OCI-LY7 (cell line): ENCODE measurements around the gene NCOA7. TPM values are rescaled to one million over a fixed set of nuclear protein-coding genes. Genes with fewer than 3 reads are reported as not detected.
"Not testable (repeated sequence)": the region's sequence is repeated elsewhere in the genome, so short reads cannot be mapped to it uniquely, and the experiment has no call there.

Source experiments
- BruUV-seq: library from RNA; stranded (reverse); fragments of 400-500 nt; replicated peaks from 2 replicates; lab custom pipeline; 2021; lab: Mats Ljungman, UMichigan
- CTCF ChIA-PET: fragments of 300-600 bp; sonication (Branson Sonifier 250); formaldehyde crosslinking; loops from one replicate; lab custom pipeline; 2022; ENCODE audit warnings: antibody characterized with exemption; ENCODE audit not compliant: unreplicated experiment; lab: Charles Lee
- POLR2A ChIA-PET: fragments of 300-600 bp; sonication (Branson Sonifier 250); formaldehyde crosslinking; loops from one replicate; lab custom pipeline; 2022; ENCODE audit warnings: antibody characterized with exemption; lab: Charles Lee
- DNase-seq: peaks from one replicate; pipeline ENCODE4 v3.0.0-alpha.2; 2015; ENCODE audit warnings: low spot score
- H2AFZ ChIP-seq: fragments of 200-600 bp; sonication (generic), shearing (Covaris generic); 2 replicates; pipeline ENCODE4 v1.6.1; 2014; ENCODE audit warnings: mild to moderate bottlenecking, antibody characterized with exemption, low read length, moderate library complexity
- H3K27ac ChIP-seq: fragments of 200-600 bp; sonication (generic); 2 replicates; pipeline ENCODE4 v1.5.1; 2014; ENCODE audit warnings: mixed run types, low read depth, mild to moderate bottlenecking, moderate library complexity, low read length, inconsistent platforms; ENCODE audit not compliant: poor library complexity, severe bottlenecking
- H3K36me3 ChIP-seq: fragments of 200-600 bp; sonication (generic); 2 replicates; pipeline ENCODE4 v1.6.1; 2014; ENCODE audit warnings: mild to moderate bottlenecking, antibody characterized with exemption, low read length, moderate library complexity, mixed read lengths; ENCODE audit not compliant: insufficient read depth
- H3K4me1 ChIP-seq: fragments of 200-600 bp; sonication (generic); 2 replicates; pipeline ENCODE4 v1.5.1; 2014; ENCODE audit warnings: mild to moderate bottlenecking, low read length; ENCODE audit not compliant: insufficient read depth, poor library complexity, severe bottlenecking
- H3K4me2 ChIP-seq: fragments of 200-600 bp; sonication (generic); 2 replicates; pipeline ENCODE4 v1.6.1; 2014; ENCODE audit warnings: mild to moderate bottlenecking, low read length
- H3K4me3 ChIP-seq: fragments of 200-600 bp; sonication (generic); 2 replicates; pipeline ENCODE4 v1.5.1; 2014; ENCODE audit warnings: mild to moderate bottlenecking, low read depth, low read length; ENCODE audit not compliant: poor library complexity, severe bottlenecking
- H3K79me2 ChIP-seq: fragments of 200-600 bp; sonication (generic); 2 replicates; pipeline ENCODE4 v1.6.1; 2016; ENCODE audit warnings: low read depth, mild to moderate bottlenecking, low read length, moderate library complexity, mixed read lengths; ENCODE audit not compliant: insufficient read depth
- H3K9me2 ChIP-seq: fragments of 200-600 bp; sonication (generic); 2 replicates; pipeline ENCODE4 v1.6.1; 2016; ENCODE audit warnings: mild to moderate bottlenecking, low read length, mixed read lengths; ENCODE audit not compliant: insufficient read depth
- H3K9me3 ChIP-seq: fragments of 200-600 bp; sonication (generic); 2 replicates; pipeline ENCODE4 v1.6.1; 2014; ENCODE audit warnings: mild to moderate bottlenecking, mixed run types, low read length, mixed read lengths
- H4K20me1 ChIP-seq: fragments of 200-600 bp; sonication (generic); 2 replicates; pipeline ENCODE4 v1.6.1; 2014; ENCODE audit warnings: mild to moderate bottlenecking, antibody characterized with exemption, low read length, moderate library complexity, mixed read lengths; ENCODE audit not compliant: insufficient read depth
- EZH2phosphoT487 ChIP-seq: fragments of 200-600 bp; sonication (generic); IDR thresholded peaks from 2 replicates; pipeline ENCODE4 v1.6.1; 2018; ENCODE audit warnings: low read depth, borderline replicate concordance, mild to moderate bottlenecking, mixed run types, antibody characterized with exemption, low read length, moderate library complexity, mixed read lengths
- intact Hi-C: fragments of 100-400 bp; cut with micrococcal nuclease; formaldehyde crosslinking; loops from one replicate; pipeline ENCODE4 v1.10.0; 2022; ENCODE audit not compliant: unreplicated experiment
- total RNA-seq, 2 experiments: library from RNA; depleted of rRNA in 1 of 2; stranded (reverse); fragments of >200 nt in 1 of 2; shearing (Covaris generic) in 1 of 2; gene quantifications; 2 replicates each; pipeline ENCODE4 v1.2.3, GENCODE V29; 2014 to 2022
- TF ChIP-seq, protein P1 (sequence below): fragments of 200-600 bp; sonication (generic); conservative IDR thresholded peaks from 2 replicates; pipeline ENCODE4 v1.5.1; 2014; ENCODE audit warnings: mild to moderate bottlenecking, antibody characterized with exemption, low read length, moderate library complexity, mixed read lengths

NCOA7 gene
- total RNA-seq, 2 experiments from 2014 or later = 14.8 to 52.2 TPM

GRCh38 chr6:125930765-125931418 is 140.1 kb downstream of the NCOA7 start:
- H3K4me3 ChIP-seq = no peak overlapping the region
- no peak for TF ChIP-seq EZH2phosphoT487
- H3K36me3 ChIP-seq = peaks cover 49% of the 10 kb centered on the region
- H3K9me3 ChIP-seq = no peaks in the 10 kb centered on the region
- no peak for DNase-seq
- H4K20me1 ChIP-seq = no peaks in the 10 kb centered on the region
- no peaks in the 10 kb centered on the region for H3K79me2 ChIP-seq
- CTCF ChIA-PET = no interaction called here
- no peak overlapping the region for H3K4me2 ChIP-seq
- no peaks in the 10 kb centered on the region for H3K4me1 ChIP-seq
- intact Hi-C loops = no loop called here
- no peaks in the 10 kb centered on the region for H3K9me2 ChIP-seq
- POLR2A ChIA-PET = no interaction called here
- no peak overlapping the region for H2AFZ ChIP-seq
- no TSS peak for BruUV-seq
- H3K27ac ChIP-seq = no peak overlapping the region

- H3K9me2 ChIP-seq = no peaks in the 10 kb centered on the region
- ChIA-PET POLR2A (interaction anchor here (0.8 to 1.3 kb wide), 4 partner anchors 9 to 24 kb away, joined by 3 to 8 read pairs (median 6); partner anchors contain the start of gene HINT3), CTCF (no interaction called here)
- TF ChIP-seq EZH2phosphoT487 = no peak
- TF ChIP-seq, protein P1, sequence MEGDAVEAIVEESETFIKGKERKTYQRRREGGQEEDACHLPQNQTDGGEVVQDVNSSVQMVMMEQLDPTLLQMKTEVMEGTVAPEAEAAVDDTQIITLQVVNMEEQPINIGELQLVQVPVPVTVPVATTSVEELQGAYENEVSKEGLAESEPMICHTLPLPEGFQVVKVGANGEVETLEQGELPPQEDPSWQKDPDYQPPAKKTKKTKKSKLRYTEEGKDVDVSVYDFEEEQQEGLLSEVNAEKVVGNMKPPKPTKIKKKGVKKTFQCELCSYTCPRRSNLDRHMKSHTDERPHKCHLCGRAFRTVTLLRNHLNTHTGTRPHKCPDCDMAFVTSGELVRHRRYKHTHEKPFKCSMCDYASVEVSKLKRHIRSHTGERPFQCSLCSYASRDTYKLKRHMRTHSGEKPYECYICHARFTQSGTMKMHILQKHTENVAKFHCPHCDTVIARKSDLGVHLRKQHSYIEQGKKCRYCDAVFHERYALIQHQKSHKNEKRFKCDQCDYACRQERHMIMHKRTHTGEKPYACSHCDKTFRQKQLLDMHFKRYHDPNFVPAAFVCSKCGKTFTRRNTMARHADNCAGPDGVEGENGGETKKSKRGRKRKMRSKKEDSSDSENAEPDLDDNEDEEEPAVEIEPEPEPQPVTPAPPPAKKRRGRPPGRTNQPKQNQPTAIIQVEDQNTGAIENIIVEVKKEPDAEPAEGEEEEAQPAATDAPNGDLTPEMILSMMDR = no peak
- no peaks in the 10 kb centered on the region for H3K79me2 ChIP-seq
- no peaks in the 10 kb centered on the region for H3K9me3 ChIP-seq
- H3K4me2 ChIP-seq = no peak overlapping the region
- no peaks in the 10 kb centered on the region for H3K4me1 ChIP-seq
- intact Hi-C loops = no loop called here
- no TSS peak for BruUV-seq
- DNase-seq = no peak
- no peak overlapping the region for H2AFZ ChIP-seq
- no peaks in the 10 kb centered on the region for H4K20me1 ChIP-seq
- H3K36me3 ChIP-seq = peaks cover 42% of the 10 kb centered on the region
- no peak overlapping the region for H3K4me3 ChIP-seq
- no peak overlapping the region for H3K27ac ChIP-seq
Observed at GRCh38 chr6:125931733-125932450, 141.1 kb downstream of the NCOA7 start.

DNA sequence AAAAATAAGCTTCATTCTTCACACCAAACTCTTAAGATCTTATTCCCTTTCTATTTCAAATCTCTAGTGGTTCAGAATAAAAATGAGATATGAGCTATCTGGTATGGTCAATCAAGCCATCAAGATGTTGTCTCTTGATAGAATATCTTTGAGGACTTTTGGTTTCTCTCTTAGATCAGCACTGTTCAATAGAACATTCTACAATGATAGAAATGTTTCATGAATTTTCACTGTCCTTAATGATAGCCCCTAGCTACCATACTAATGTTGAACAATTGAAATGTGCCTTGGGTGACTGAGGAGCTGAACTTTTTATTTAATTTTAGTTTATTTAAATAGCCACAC is 141.7 kb downstream of the NCOA7 start:
- H3K4me3 ChIP-seq = no peak overlapping the region
- POLR2A ChIA-PET = interaction anchor here (0.8 to 1.3 kb wide), 6 partner anchors 9 to 137 kb away, joined by 3 to 8 read pairs (median 5); partner anchors contain the start of gene HINT3

GRCh38 chr6:125935520-125935919 is 144.8 kb downstream of the NCOA7 start:
- H3K9me3 ChIP-seq, H2AFZ ChIP-seq, intact Hi-C loops, H3K79me2 ChIP-seq, CTCF ChIA-PET, H3K27ac ChIP-seq, BruUV-seq, H3K4me3 ChIP-seq, H4K20me1 ChIP-seq, H3K4me2 ChIP-seq, H3K4me1 ChIP-seq, H3K9me2 ChIP-seq, DNase-seq: not testable (repeated sequence)
- POLR2A ChIA-PET = interaction anchor here (1.5 kb wide), 1 partner anchor 8 kb away, joined by 4 read pairs; no protein-coding TSS in a partner anchor
- peaks cover 12% of the 10 kb centered on the region for H3K36me3 ChIP-seq

More for the DNA sequence above, 141.7 kb downstream of the NCOA7 start:
- no TSS peak for BruUV-seq
- H3K9me3 ChIP-seq = no peaks in the 10 kb centered on the region
- no peak for DNase-seq
- intact Hi-C loops = no loop called here
- H4K20me1 ChIP-seq = no peaks in the 10 kb centered on the region
- no peaks in the 10 kb centered on the region for H3K79me2 ChIP-seq
- no peaks in the 10 kb centered on the region for H3K9me2 ChIP-seq
- H3K36me3 ChIP-seq = peaks cover 38% of the 10 kb centered on the region
- no peak overlapping the region for H2AFZ ChIP-seq
- no peak overlapping the region for H3K4me2 ChIP-seq
- no peaks in the 10 kb centered on the region for H3K4me1 ChIP-seq
- TF ChIP-seq EZH2phosphoT487 = no peak
- TF ChIP-seq, protein P1 = no peak
- CTCF ChIA-PET = interaction anchor here (1.1 kb wide), 1 partner anchor 24 kb away, joined by 3 read pairs; no protein-coding TSS in a partner anchor
- no peak overlapping the region for H3K27ac ChIP-seq
